ENCODE data around the gene MRPL3. TPM values are rescaled to one million over a fixed set of nuclear protein-coding genes. Genes with fewer than 3 reads are reported as not detected.

Gene MRPL3
- total RNA-seq, 1 experiment from 2014 or later, result 142 TPM

- ATAC-seq (no peak), DNase-seq (ENCODE audit: low read depth, low spot score) (no peak)
- no peaks in the 10 kb centered on the region for H3K27me3 ChIP-seq (ENCODE audit: insufficient read depth, low read length)
- H2AFZ ChIP-seq (ENCODE audit: low read depth, low read length, poor library complexity, severe bottlenecking), result no peak overlapping the region
- no peaks in the 10 kb centered on the region for H3K4me1 ChIP-seq (ENCODE audit: control insufficient read depth in 1 of 2, insufficient read depth in 2 of 2, low read length in 2 of 2)
- intact Hi-C loops (cut with micrococcal nuclease), result no loop called here
- no peak overlapping the region for H3K27ac ChIP-seq (ENCODE audit: low read depth, low read length)
- H3K79me2 ChIP-seq (ENCODE audit: insufficient read depth, low read length), result no peaks in the 10 kb centered on the region
- TF ChIP-seq ATF3 (IDR thresholded peaks at IDR 0.05), result no peak
- no peak for TF ChIP-seq POLR2AphosphoS5 (IDR thresholded peaks at IDR 0.05; ENCODE audit: low read depth, low read length)
- TF ChIP-seq EZH2phosphoT487 (IDR thresholded peaks at IDR 0.05; ENCODE audit: borderline replicate concordance), result no peak
- TF ChIP-seq CTCF (IDR thresholded peaks at IDR 0.05 in 2 of 3, conservative IDR thresholded peaks at IDR 0.05 in 1 of 3; ENCODE audit: borderline replicate concordance in 1 of 3, insufficient read depth in 1 of 3, low read depth in 2 of 3, low read length in 2 of 3), result no peak
- TF ChIP-seq ZFX (IDR thresholded peaks at IDR 0.05), result no peak
- no peak for TF ChIP-seq ZNF274 (IDR thresholded peaks at IDR 0.05; ENCODE audit: low read depth, low read length)
- ChIA-PET CTCF (no interaction called here), POLR2A (no interaction called here), RAD21 (ENCODE audit: low non-redundant PET in 1 of 2, low total read pairs in 2 of 2, uncharacterized antibody in 2 of 2, unreplicated experiment in 2 of 2) (no interaction called here)
- H3K9ac ChIP-seq (ENCODE audit: low read length), result no peak overlapping the region
- no TSS peak for BruUV-seq (replicated peaks)
- no peaks in the 10 kb centered on the region for H4K20me1 ChIP-seq (ENCODE audit: insufficient read depth)
- no peak overlapping the region for H3K4me3 ChIP-seq (replicated peaks in 1 of 2; ENCODE audit: low read depth in 1 of 2, low read length in 2 of 2)
- H3K9me3 ChIP-seq (ENCODE audit: control insufficient read depth in 1 of 2, insufficient read depth in 1 of 2, low read depth in 1 of 2, low read length in 2 of 2), result no peaks in the 10 kb centered on the region
- H3K9me2 ChIP-seq (ENCODE audit: insufficient read depth), result no peaks in the 10 kb centered on the region
- H3K4me2 ChIP-seq (ENCODE audit: low read length), result no peak overlapping the region
- H3K36me3 ChIP-seq (ENCODE audit: control insufficient read depth in 1 of 2, insufficient read depth in 2 of 2, low read length in 2 of 2), result peaks cover 3 to 10% of the 10 kb centered on the region in 2 experiments; a peak in 1 of 4 replicates
These were observed 45.6 kb downstream of the MRPL3 start for GRCh38 chr3:131457220-131457619.

- ATAC-seq, result no peak
- no peak overlapping the region for H3K4me2 ChIP-seq (ENCODE audit: low read length)
These were observed 48.3 kb downstream of the MRPL3 start for GRCh38 chr3:131454501-131454900.

More at GRCh38 chr3:131454501-131454900, 48.3 kb downstream of the MRPL3 start:
- ChIA-PET CTCF (no interaction called here), RAD21 (ENCODE audit: low non-redundant PET in 1 of 2, low total read pairs in 2 of 2, uncharacterized antibody in 2 of 2, unreplicated experiment in 2 of 2) (no interaction called here), POLR2A (no interaction called here)
- Histone ChIP-seq H3K36me3 (ENCODE audit: control insufficient read depth in 1 of 2, insufficient read depth in 2 of 2, low read length in 2 of 2) (0 out of 4 replicates have a peak, but pooled peaks cover 0 to under 1% of the 10 kb centered on the region in 2 experiments), H3K9ac (ENCODE audit: low read length) (no peak overlapping the region), H2AFZ (ENCODE audit: low read depth, low read length, poor library complexity, severe bottlenecking) (no peak overlapping the region), H3K27ac (ENCODE audit: low read depth, low read length) (no peak overlapping the region), H3K9me2 (ENCODE audit: insufficient read depth) (no peaks in the 10 kb centered on the region), H3K4me1 (ENCODE audit: control insufficient read depth in 1 of 2, insufficient read depth in 2 of 2, low read length in 2 of 2) (no peaks in the 10 kb centered on the region), H4K20me1 (ENCODE audit: insufficient read depth) (no peaks in the 10 kb centered on the region), H3K9me3 (ENCODE audit: control insufficient read depth in 1 of 2, insufficient read depth in 1 of 2, low read depth in 1 of 2, low read length in 2 of 2) (no peaks in the 10 kb centered on the region), H3K79me2 (ENCODE audit: insufficient read depth, low read length) (no peaks in the 10 kb centered on the region), H3K27me3 (ENCODE audit: insufficient read depth, low read length) (no peaks in the 10 kb centered on the region), H3K4me3 (replicated peaks in 1 of 2; ENCODE audit: low read depth in 1 of 2, low read length in 2 of 2) (no peak overlapping the region)
- intact Hi-C loops (cut with micrococcal nuclease), result no loop called here
- DNase-seq (ENCODE audit: low read depth, low spot score), result no peak
- BruUV-seq (replicated peaks), result no TSS peak
- no peak for TF ChIP-seq MAX (IDR thresholded peaks at IDR 0.05)
- no peak for TF ChIP-seq EZH2phosphoT487 (IDR thresholded peaks at IDR 0.05; ENCODE audit: borderline replicate concordance)
- TF ChIP-seq ELF1 (IDR thresholded peaks at IDR 0.05; ENCODE audit: borderline replicate concordance, low read depth), result no peak
- no peak for TF ChIP-seq ZFX (IDR thresholded peaks at IDR 0.05)
- TF ChIP-seq CTCF (IDR thresholded peaks at IDR 0.05 in 2 of 3, conservative IDR thresholded peaks at IDR 0.05 in 1 of 3; ENCODE audit: borderline replicate concordance in 1 of 3, insufficient read depth in 1 of 3, low read depth in 2 of 3, low read length in 2 of 3), result no peak
- TF ChIP-seq YY1 (IDR thresholded peaks at IDR 0.05; ENCODE audit: extremely low read depth, insufficient replicate concordance, low read depth, low read length), result no peak
- no peak for TF ChIP-seq JUND (IDR thresholded peaks at IDR 0.05)
- TF ChIP-seq RAD21 (IDR thresholded peaks at IDR 0.05; ENCODE audit: low read depth), result no peak
- TF ChIP-seq TCF7L2 (IDR thresholded peaks at IDR 0.05; ENCODE audit: borderline replicate concordance, extremely low read depth, insufficient read depth, insufficient read length), result no peak

All from HCT116 (cell line).